ENCODE measurements around the gene OR4S1. TPM values are rescaled to one million over a fixed set of nuclear protein-coding genes. Genes with fewer than 3 reads are reported as not detected.
"Not testable (repeated sequence)": the region's sequence is repeated elsewhere in the genome, so short reads cannot be mapped to it uniquely, and the experiment has no call there.

Gene OR4S1
- total and polyA plus RNA-seq, 2 donors from 2014 or later = not detected

DNA sequence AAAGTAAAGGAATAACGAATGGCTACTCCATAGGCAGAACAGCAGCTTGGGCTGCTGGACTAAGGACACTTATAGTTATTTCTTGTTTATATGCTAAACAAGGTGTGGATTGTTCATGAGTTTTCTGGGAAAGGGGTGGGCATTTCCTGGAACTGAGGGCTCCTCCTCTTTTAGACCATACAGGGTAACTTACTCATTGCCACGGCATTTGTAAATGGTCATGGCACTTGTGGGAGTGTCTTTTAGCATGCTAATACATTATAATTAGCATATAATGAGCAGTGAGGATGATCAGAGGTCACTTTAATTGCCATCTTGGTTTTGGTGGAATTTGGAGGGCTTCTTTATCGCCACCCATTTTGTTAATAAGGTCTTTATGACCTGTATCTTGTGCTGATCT lies 35.4 kb upstream of the OR4S1 start:
- DNase-seq (no peak), FAIRE-seq (no peak)
- H3K4me3 ChIP-seq (ENCODE audit: low read length in 3 of 3) = no peak overlapping the region
- no peaks in the 10 kb centered on the region for H3K27me3 ChIP-seq (ENCODE audit: control insufficient read depth, insufficient read depth, low read length)
- intact Hi-C loops (cut with DNase I) = no loop called here
- peaks cover 0 to 3% (median 0%) of the 10 kb centered on the region in 3 donors for H3K9me3 ChIP-seq (ENCODE audit: control insufficient read depth in 2 of 3, insufficient read depth in 1 of 3, low read length in 3 of 3)
- H3K4me1 ChIP-seq (ENCODE audit: control insufficient read depth in 2 of 3, insufficient read depth in 2 of 3, low read depth in 1 of 3, low read length in 3 of 3) = no peaks in the 10 kb centered on the region
- H3K9ac ChIP-seq (ENCODE audit: low read length in 3 of 3) = no peak overlapping the region
- no peaks in the 10 kb centered on the region for H3K36me3 ChIP-seq (ENCODE audit: control insufficient read depth in 2 of 3, insufficient read depth in 3 of 3, low read length in 3 of 3)
- no peak for TF ChIP-seq CTCF (IDR thresholded peaks at IDR 0.05; ENCODE audit: borderline replicate concordance, extremely low read depth, insufficient read depth)
- no peak overlapping the region for H3K27ac ChIP-seq (ENCODE audit: low read depth in 2 of 2, low read length in 2 of 2)

- no peak for FAIRE-seq
- H3K27ac ChIP-seq (ENCODE audit: low read depth in 2 of 2, low read length in 2 of 2) = no peak overlapping the region
- intact Hi-C loops (cut with DNase I) = no loop called here
- no peak overlapping the region for H3K9ac ChIP-seq (ENCODE audit: low read length in 3 of 3)
- no peak overlapping the region for H3K4me3 ChIP-seq (ENCODE audit: low read length in 3 of 3)
- TF ChIP-seq CTCF (IDR thresholded peaks at IDR 0.05; ENCODE audit: borderline replicate concordance, extremely low read depth, insufficient read depth) = no peak
- no peaks in the 10 kb centered on the region for H3K36me3 ChIP-seq (ENCODE audit: control insufficient read depth in 2 of 3, insufficient read depth in 3 of 3, low read length in 3 of 3)
- no peak for DNase-seq
- H3K4me1 ChIP-seq (ENCODE audit: control insufficient read depth in 2 of 3, insufficient read depth in 2 of 3, low read depth in 1 of 3, low read length in 3 of 3) = no peaks in the 10 kb centered on the region
- no peaks in the 10 kb centered on the region for H3K27me3 ChIP-seq (ENCODE audit: control insufficient read depth, insufficient read depth, low read length)
- peaks cover 0 to 3% (median 0%) of the 10 kb centered on the region in 3 donors for H3K9me3 ChIP-seq (ENCODE audit: control insufficient read depth in 2 of 3, insufficient read depth in 1 of 3, low read length in 3 of 3)
These were observed 33.4 kb upstream of the OR4S1 start for GRCh38 chr11:48272606-48273005.

DNA sequence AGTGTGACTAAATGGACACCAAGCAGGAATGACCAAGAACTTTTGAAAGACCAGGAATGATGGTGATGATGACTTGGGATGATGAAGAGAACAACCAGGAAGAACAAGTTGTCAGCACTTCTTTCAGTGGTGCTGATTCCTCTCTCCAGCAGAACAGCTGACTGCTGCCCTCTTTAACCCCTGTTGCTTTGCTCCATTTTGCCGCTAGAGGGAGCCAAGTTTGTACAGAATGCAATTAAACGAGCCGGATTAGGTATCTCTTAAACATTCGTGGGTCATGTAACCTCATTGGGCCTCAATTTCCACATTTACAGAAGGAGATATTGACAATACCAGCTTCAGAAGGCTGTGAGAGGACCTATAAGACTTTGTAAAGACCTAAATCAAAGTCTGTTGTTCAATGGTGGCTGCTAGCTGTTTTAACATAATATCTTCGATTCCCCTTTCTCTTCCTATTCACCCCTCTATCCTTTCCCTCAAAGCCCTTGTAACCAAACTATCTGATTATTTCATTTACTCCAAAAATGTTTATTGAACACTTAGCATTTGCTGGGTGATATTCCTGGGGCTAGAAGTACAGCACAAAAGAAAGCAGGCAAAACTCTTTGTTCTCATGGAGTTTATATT lies 1.9 kb downstream of the OR4S1 start:
- DNase-seq = peak in 4 of 5 donors; percentile 52 to 77 (median 64)
- intact Hi-C loops (cut with DNase I) = no loop called here
- H3K9me3 ChIP-seq (ENCODE audit: control insufficient read depth in 2 of 3, insufficient read depth in 1 of 3, low read length in 3 of 3) = no peaks in the 10 kb centered on the region
- H3K27ac ChIP-seq (ENCODE audit: low read depth in 2 of 2, low read length in 2 of 2) = no peak overlapping the region
- no peak overlapping the region for H3K9ac ChIP-seq (ENCODE audit: low read length in 3 of 3)
- no peaks in the 10 kb centered on the region for H3K27me3 ChIP-seq (ENCODE audit: control insufficient read depth, insufficient read depth, low read length)
- no peaks in the 10 kb centered on the region for H3K36me3 ChIP-seq (ENCODE audit: control insufficient read depth in 2 of 3, insufficient read depth in 3 of 3, low read length in 3 of 3)
- H3K4me3 ChIP-seq (ENCODE audit: low read length in 3 of 3) = no peak overlapping the region
- no peaks in the 10 kb centered on the region for H3K4me1 ChIP-seq (ENCODE audit: control insufficient read depth in 2 of 3, insufficient read depth in 2 of 3, low read depth in 1 of 3, low read length in 3 of 3)
- TF ChIP-seq CTCF (IDR thresholded peaks at IDR 0.05; ENCODE audit: borderline replicate concordance, extremely low read depth, insufficient read depth) = peak; percentile 74
- FAIRE-seq = no peak

- FAIRE-seq; H3K4me1 ChIP-seq (ENCODE audit: control insufficient read depth in 2 of 3, insufficient read depth in 2 of 3, low read depth in 1 of 3, low read length in 3 of 3); H3K36me3 ChIP-seq (ENCODE audit: control insufficient read depth in 2 of 3, insufficient read depth in 3 of 3, low read length in 3 of 3); intact Hi-C loops (cut with DNase I); H3K4me3 ChIP-seq (ENCODE audit: low read length in 3 of 3); H3K27me3 ChIP-seq (ENCODE audit: control insufficient read depth, insufficient read depth, low read length); H3K9ac ChIP-seq (ENCODE audit: low read length in 3 of 3); H3K27ac ChIP-seq (ENCODE audit: low read depth in 2 of 2, low read length in 2 of 2); H3K9me3 ChIP-seq (ENCODE audit: control insufficient read depth in 2 of 3, insufficient read depth in 1 of 3, low read length in 3 of 3); DNase-seq: not testable (repeated sequence)
These were observed 7.6 kb downstream of the OR4S1 start for GRCh38 chr11:48313590-48313989.

DNA sequence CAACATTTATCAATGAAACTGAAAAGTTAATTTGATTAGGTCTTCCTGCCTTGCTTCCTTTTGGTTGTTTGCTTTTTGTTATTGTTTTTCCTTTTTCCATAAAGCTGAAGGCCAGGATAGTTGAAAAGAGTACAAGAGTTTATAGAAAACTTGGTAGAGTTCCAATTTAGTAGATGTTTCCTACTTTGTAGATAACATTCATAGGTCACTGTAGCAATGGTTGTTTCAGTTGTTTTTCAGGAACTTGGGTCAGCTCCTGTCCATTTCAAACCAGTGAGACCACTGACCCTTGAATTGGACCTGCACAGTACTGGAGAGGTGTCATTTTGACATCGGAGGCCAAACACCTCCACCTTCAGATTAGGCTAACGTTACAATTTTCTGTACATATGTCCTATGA lies 13.8 kb downstream of the OR4S1 start:
- H3K27me3 ChIP-seq (ENCODE audit: control insufficient read depth, insufficient read depth, low read length); H3K9ac ChIP-seq (ENCODE audit: low read length in 3 of 3); H3K27ac ChIP-seq (ENCODE audit: low read depth in 2 of 2, low read length in 2 of 2); H3K4me3 ChIP-seq (ENCODE audit: low read length in 3 of 3); intact Hi-C loops (cut with DNase I); DNase-seq; H3K4me1 ChIP-seq (ENCODE audit: control insufficient read depth in 2 of 3, insufficient read depth in 2 of 3, low read depth in 1 of 3, low read length in 3 of 3); H3K36me3 ChIP-seq (ENCODE audit: control insufficient read depth in 2 of 3, insufficient read depth in 3 of 3, low read length in 3 of 3); H3K9me3 ChIP-seq (ENCODE audit: control insufficient read depth in 2 of 3, insufficient read depth in 1 of 3, low read length in 3 of 3); FAIRE-seq: not testable (repeated sequence)

GRCh38 chr11:48324620-48325019 lies 18.6 kb downstream of the OR4S1 start, which contains the start of gene OR4C3:
Gene OR4C3, plus strand, starts transcription at chr11:48324920. Its CDS starts 102 bp downstream, at chr11:48325022.
- H3K4me3 ChIP-seq (ENCODE audit: low read length in 3 of 3); H3K27ac ChIP-seq (ENCODE audit: low read depth in 2 of 2, low read length in 2 of 2); H3K36me3 ChIP-seq (ENCODE audit: control insufficient read depth in 2 of 3, insufficient read depth in 3 of 3, low read length in 3 of 3); H3K9ac ChIP-seq (ENCODE audit: low read length in 3 of 3); H3K9me3 ChIP-seq (ENCODE audit: control insufficient read depth in 2 of 3, insufficient read depth in 1 of 3, low read length in 3 of 3); H3K27me3 ChIP-seq (ENCODE audit: control insufficient read depth, insufficient read depth, low read length); FAIRE-seq; intact Hi-C loops (cut with DNase I); H3K4me1 ChIP-seq (ENCODE audit: control insufficient read depth in 2 of 3, insufficient read depth in 2 of 3, low read depth in 1 of 3, low read length in 3 of 3); DNase-seq: not testable (repeated sequence)

Measured in kidney (tissue), 14 donors.